Measurements from ENCODE around the gene SNTG2.

GRCh38 chr2:1246991-1247390 lies 296.3 kb downstream of the SNTG2 start:
- no peak for TF ChIP-seq BACH2 (CRISPR knock-in tag; IDR thresholded peaks at IDR 0.05; ENCODE audit: borderline replicate concordance)
- TF ChIP-seq GLIS3 (CRISPR knock-in tag; IDR thresholded peaks at IDR 0.05) = no peak
- no peak for TF ChIP-seq ZNF70 (CRISPR knock-in tag; IDR thresholded peaks at IDR 0.05)
- no peak for TF ChIP-seq OSR1 (CRISPR knock-in tag; IDR thresholded peaks at IDR 0.05)
- TF ChIP-seq, protein P1, sequence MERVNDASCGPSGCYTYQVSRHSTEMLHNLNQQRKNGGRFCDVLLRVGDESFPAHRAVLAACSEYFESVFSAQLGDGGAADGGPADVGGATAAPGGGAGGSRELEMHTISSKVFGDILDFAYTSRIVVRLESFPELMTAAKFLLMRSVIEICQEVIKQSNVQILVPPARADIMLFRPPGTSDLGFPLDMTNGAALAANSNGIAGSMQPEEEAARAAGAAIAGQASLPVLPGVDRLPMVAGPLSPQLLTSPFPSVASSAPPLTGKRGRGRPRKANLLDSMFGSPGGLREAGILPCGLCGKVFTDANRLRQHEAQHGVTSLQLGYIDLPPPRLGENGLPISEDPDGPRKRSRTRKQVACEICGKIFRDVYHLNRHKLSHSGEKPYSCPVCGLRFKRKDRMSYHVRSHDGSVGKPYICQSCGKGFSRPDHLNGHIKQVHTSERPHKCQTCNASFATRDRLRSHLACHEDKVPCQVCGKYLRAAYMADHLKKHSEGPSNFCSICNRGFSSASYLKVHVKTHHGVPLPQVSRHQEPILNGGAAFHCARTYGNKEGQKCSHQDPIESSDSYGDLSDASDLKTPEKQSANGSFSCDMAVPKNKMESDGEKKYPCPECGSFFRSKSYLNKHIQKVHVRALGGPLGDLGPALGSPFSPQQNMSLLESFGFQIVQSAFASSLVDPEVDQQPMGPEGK (CRISPR knock-in tag; IDR thresholded peaks at IDR 0.05; ENCODE audit: borderline replicate concordance) = no peak
- TF ChIP-seq ZFP30 (CRISPR knock-in tag; IDR thresholded peaks at IDR 0.05) = no peak
- TF ChIP-seq SNAI2 (CRISPR knock-in tag; IDR thresholded peaks at IDR 0.05) = no peak
- TF ChIP-seq ARNTL (CRISPR knock-in tag; IDR thresholded peaks at IDR 0.05; ENCODE audit: borderline replicate concordance, low read depth) = no peak
- no peak for TF ChIP-seq ZFP3 (CRISPR knock-in tag; IDR thresholded peaks at IDR 0.05)
- TF ChIP-seq ZC3H10 (CRISPR knock-in tag; IDR thresholded peaks at IDR 0.05) = no peak
- TF ChIP-seq TOX (CRISPR knock-in tag; IDR thresholded peaks at IDR 0.05; ENCODE audit: borderline replicate concordance) = no peak
- TF ChIP-seq TCF4 (CRISPR knock-in tag; IDR thresholded peaks at IDR 0.05; ENCODE audit: borderline replicate concordance) = no peak
- TF ChIP-seq, protein P2, sequence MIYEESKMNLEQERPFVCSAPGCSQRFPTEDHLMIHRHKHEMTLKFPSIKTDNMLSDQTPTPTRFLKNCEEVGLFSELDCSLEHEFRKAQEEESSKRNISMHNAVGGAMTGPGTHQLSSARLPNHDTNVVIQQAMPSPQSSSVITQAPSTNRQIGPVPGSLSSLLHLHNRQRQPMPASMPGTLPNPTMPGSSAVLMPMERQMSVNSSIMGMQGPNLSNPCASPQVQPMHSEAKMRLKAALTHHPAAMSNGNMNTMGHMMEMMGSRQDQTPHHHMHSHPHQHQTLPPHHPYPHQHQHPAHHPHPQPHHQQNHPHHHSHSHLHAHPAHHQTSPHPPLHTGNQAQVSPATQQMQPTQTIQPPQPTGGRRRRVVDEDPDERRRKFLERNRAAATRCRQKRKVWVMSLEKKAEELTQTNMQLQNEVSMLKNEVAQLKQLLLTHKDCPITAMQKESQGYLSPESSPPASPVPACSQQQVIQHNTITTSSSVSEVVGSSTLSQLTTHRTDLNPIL (CRISPR knock-in tag; IDR thresholded peaks at IDR 0.05; ENCODE audit: low read depth) = no peak
- TF ChIP-seq PPARA (CRISPR knock-in tag; IDR thresholded peaks at IDR 0.05; ENCODE audit: borderline replicate concordance) = no peak
